ENCODE measurements around the gene C1GALT1. TPM values are rescaled to one million over a fixed set of nuclear protein-coding genes. Genes with fewer than 3 reads are reported as not detected.

C1GALT1 gene
- total RNA-seq, 1 donor from 2014 or later: 25.2 TPM

GRCh38 chr7:7276161-7276560 lies 93.8 kb downstream of the C1GALT1 start:
- Mint-ChIP-seq H3K36me3 (ENCODE audit: low read depth) (no peaks in the 10 kb centered on the region), H3K9me3 (ENCODE audit: low read depth) (no peaks in the 10 kb centered on the region), H3K4me3 (ENCODE audit: unreplicated experiment) (no peak overlapping the region), H3K27me3 (ENCODE audit: low read depth) (no peaks in the 10 kb centered on the region), H3K27ac (ENCODE audit: unreplicated experiment) (no peak overlapping the region), H3K4me1 (ENCODE audit: low read depth) (peaks cover 9% of the 10 kb centered on the region)
- DNase-seq (ENCODE audit: low spot score): no peak
- no peak for TF ChIP-seq CTCF (IDR thresholded peaks at IDR 0.05)

GRCh38 chr7:7290429-7291122 lies 108.2 kb downstream of the C1GALT1 start:
- H3K27me3 Mint-ChIP-seq (ENCODE audit: low read depth): peaks cover 10% of the 10 kb centered on the region
- H3K27ac Mint-ChIP-seq (ENCODE audit: unreplicated experiment): no peak overlapping the region
- DNase-seq (ENCODE audit: low spot score): no peak
- H3K36me3 Mint-ChIP-seq (ENCODE audit: low read depth): peaks cover 4% of the 10 kb centered on the region
- H3K4me3 Mint-ChIP-seq (ENCODE audit: unreplicated experiment): no peak overlapping the region
- TF ChIP-seq CTCF (IDR thresholded peaks at IDR 0.05): no peak
- H3K9me3 Mint-ChIP-seq (ENCODE audit: low read depth): peaks cover 15% of the 10 kb centered on the region
- no peaks in the 10 kb centered on the region for H3K4me1 Mint-ChIP-seq (ENCODE audit: low read depth)

GRCh38 chr7:7292085-7292484 lies 109.7 kb downstream of the C1GALT1 start:
- Mint-ChIP-seq H3K27me3 (ENCODE audit: low read depth) (peaks cover 10% of the 10 kb centered on the region), H3K9me3 (ENCODE audit: low read depth) (peaks cover 4% of the 10 kb centered on the region), H3K36me3 (ENCODE audit: low read depth) (no peaks in the 10 kb centered on the region), H3K4me1 (ENCODE audit: low read depth) (no peaks in the 10 kb centered on the region), H3K27ac (ENCODE audit: unreplicated experiment) (no peak overlapping the region), H3K4me3 (ENCODE audit: unreplicated experiment) (no peak overlapping the region)
- no peak for DNase-seq (ENCODE audit: low spot score)
- TF ChIP-seq CTCF (IDR thresholded peaks at IDR 0.05): no peak

- no peaks in the 10 kb centered on the region for H3K4me1 Mint-ChIP-seq (ENCODE audit: low read depth)
- TF ChIP-seq CTCF (IDR thresholded peaks at IDR 0.05): no peak
Measured at GRCh38 chr7:7292608-7293007, 110.3 kb downstream of the C1GALT1 start.

GRCh38 chr7:7293092-7293491 lies 110.7 kb downstream of the C1GALT1 start:
- TF ChIP-seq CTCF (IDR thresholded peaks at IDR 0.05): no peak
- Mint-ChIP-seq H3K36me3 (ENCODE audit: low read depth) (no peaks in the 10 kb centered on the region), H3K4me1 (ENCODE audit: low read depth) (no peaks in the 10 kb centered on the region), H3K4me3 (ENCODE audit: unreplicated experiment) (no peak overlapping the region), H3K9me3 (ENCODE audit: low read depth) (no peaks in the 10 kb centered on the region), H3K27ac (ENCODE audit: unreplicated experiment) (no peak overlapping the region), H3K27me3 (ENCODE audit: low read depth) (peaks cover 5% of the 10 kb centered on the region)
- DNase-seq (ENCODE audit: low spot score): no peak

More at GRCh38 chr7:7292608-7293007, 110.3 kb downstream of the C1GALT1 start:
- no peak for DNase-seq (ENCODE audit: low spot score)
- H3K27me3 Mint-ChIP-seq (ENCODE audit: low read depth): peaks cover 5% of the 10 kb centered on the region
- H3K27ac Mint-ChIP-seq (ENCODE audit: unreplicated experiment): no peak overlapping the region
- H3K4me3 Mint-ChIP-seq (ENCODE audit: unreplicated experiment): no peak overlapping the region
- H3K9me3 Mint-ChIP-seq (ENCODE audit: low read depth): no peaks in the 10 kb centered on the region
- no peaks in the 10 kb centered on the region for H3K36me3 Mint-ChIP-seq (ENCODE audit: low read depth)
